H1 (cell line): ENCODE measurements around the gene ZGRF1. TPM values are rescaled to one million over a fixed set of nuclear protein-coding genes. Genes with fewer than 3 reads are reported as not detected.

Experiments
- CTCF ChIA-PET: fragments of 300-600 bp; sonication (Branson Sonifier 250); formaldehyde crosslinking; loops from one replicate; lab custom pipeline; 2021; ENCODE audit not compliant: partially characterized antibody; lab: Charles Lee
- POLR2A ChIA-PET: fragments of 300-600 bp; sonication (Branson Sonifier 250); formaldehyde crosslinking; loops from one replicate; lab custom pipeline; 2021; ENCODE audit warnings: inconsistent platforms; ENCODE audit not compliant: partially characterized antibody; lab: Charles Lee
- DNase-seq, 2 experiments: peaks; one replicate each; pipeline versions ENCODE4 v3.0.0 to v3.0.0-alpha.2; 2010 to 2022; ENCODE audit warnings: low spot score in 2 of 2, low read depth in 1 of 2, mixed read lengths in 1 of 2
- FAIRE-seq: peaks from 2 replicates; lab custom pipeline; 2011; peaks lifted over from hg19 to GRCh38; lab: Jason Lieb, UNC
- H2AFZ ChIP-seq: 2 replicates; pipeline ENCODE4 v1.8.1; 2012; ENCODE audit warnings: low read length, inconsistent platforms
- H2AK5ac ChIP-seq: 2 replicates; pipeline ENCODE4 v1.6.1; 2013; ENCODE audit warnings: low read depth, low read length
- H2BK120ac ChIP-seq: replicated peaks from 2 replicates; pipeline ENCODE3; 2013; ENCODE audit warnings: low read depth, low read length, inconsistent platforms
- H2BK12ac ChIP-seq: 2 replicates; pipeline ENCODE4 v1.6.1; 2013; ENCODE audit warnings: low read depth, low read length
- H2BK15ac ChIP-seq: 2 replicates; pipeline ENCODE4 v1.6.1; 2013; ENCODE audit warnings: low read length
- H2BK20ac ChIP-seq: 2 replicates; pipeline ENCODE4 v1.6.1; 2013; ENCODE audit warnings: low read length
- H2BK5ac ChIP-seq: 2 replicates; pipeline ENCODE4 v1.6.1; 2013; ENCODE audit warnings: low read depth, low read length
- H3K14ac ChIP-seq: 2 replicates; pipeline ENCODE4 v1.6.1; 2013; ENCODE audit warnings: inconsistent platforms; ENCODE audit not compliant: insufficient read length
- H3K18ac ChIP-seq: 2 replicates; pipeline ENCODE4 v1.6.1; 2013; ENCODE audit warnings: low read length; ENCODE audit errors: extremely low read depth
- H3K23ac ChIP-seq: 2 replicates; pipeline ENCODE4 v1.6.1; 2013; ENCODE audit warnings: inconsistent platforms; ENCODE audit not compliant: insufficient read length
- H3K23me2 ChIP-seq: 2 replicates; pipeline ENCODE4 v1.6.1; 2013; ENCODE audit warnings: low read depth, low read length
- H3K27ac ChIP-seq: 2 replicates; pipeline ENCODE4 v1.6.1; 2011; ENCODE audit warnings: low read depth, low read length, inconsistent platforms
- H3K27me3 ChIP-seq, 4 experiments: replicated peaks in 1 of 4; 1 replicate in 1 of 4; 2 replicates in 3 of 4; pipeline versions ENCODE4 v1.6.1 to v1.8.1; 2011 to 2013; ENCODE audit warnings: low read length in 3 of 4, mild to moderate bottlenecking in 3 of 4, inconsistent platforms in 2 of 4, mixed read lengths in 2 of 4, moderate library complexity in 1 of 4; ENCODE audit not compliant: control insufficient read depth in 3 of 4, insufficient read depth in 3 of 4; ENCODE audit errors: extremely low read depth in 1 of 4
- H3K36me3 ChIP-seq, 4 experiments: 2 replicates each; pipeline versions ENCODE4 v1.6.1 to v1.8.1; 2011 to 2013; ENCODE audit warnings: mild to moderate bottlenecking in 4 of 4, low read length in 3 of 4, moderate library complexity in 2 of 4, control low read depth in 1 of 4, inconsistent platforms in 1 of 4; ENCODE audit not compliant: insufficient read depth in 4 of 4, control insufficient read depth in 2 of 4
- H3K4ac ChIP-seq: replicated peaks from 2 replicates; pipeline ENCODE3; 2013; ENCODE audit warnings: low read length, low read depth, mixed read lengths, inconsistent platforms; ENCODE audit not compliant: insufficient read length
- H3K4me1 ChIP-seq, 4 experiments: replicated peaks in 1 of 4; 1 replicate in 1 of 4; 2 replicates in 3 of 4; pipeline versions ENCODE4 v1.6.1 to v1.8.1; 2011 to 2013; ENCODE audit warnings: low read length in 3 of 4, inconsistent platforms in 2 of 4, mixed read lengths in 1 of 4; ENCODE audit not compliant: insufficient read depth in 4 of 4, control insufficient read depth in 3 of 4
- H3K4me2 ChIP-seq, 2 experiments: 2 replicates each; pipeline versions ENCODE4 v1.6.1 to v1.8.1; 2011 to 2013; ENCODE audit warnings: low read depth in 2 of 2, low read length in 2 of 2, control low read depth in 1 of 2, inconsistent platforms in 1 of 2, mild to moderate bottlenecking in 1 of 2; ENCODE audit not compliant: insufficient read depth in 1 of 2
- H3K4me3 ChIP-seq, 4 experiments: fragments of 200-600, 300-600 bp in 1 of 4; sonication (generic), shearing (Covaris generic), sonication (Bioruptor Twin) in 1 of 4; 2 replicates each; pipeline versions ENCODE4 v1.5.1 to v1.8.1; 2011 to 2016; ENCODE audit warnings: low read length in 4 of 4, low read depth in 3 of 4, control low read depth in 2 of 4, inconsistent platforms in 2 of 4, mild to moderate bottlenecking in 2 of 4, mixed read lengths in 1 of 4, moderate library complexity in 1 of 4; ENCODE audit not compliant: insufficient read depth in 2 of 4; ENCODE audit errors: extremely low read depth in 1 of 4
- H3K56ac ChIP-seq: replicated peaks from 2 replicates; pipeline ENCODE3; 2013; ENCODE audit warnings: low read depth, mild to moderate bottlenecking, mixed read lengths, low read length, inconsistent platforms; ENCODE audit not compliant: insufficient read length
- H3K79me1 ChIP-seq: 2 replicates; pipeline ENCODE4 v1.6.1; 2013; ENCODE audit warnings: low read depth, low read length, control low read depth
- H3K79me2 ChIP-seq, 2 experiments: 2 replicates each; pipeline versions ENCODE4 v1.6.1 to v1.8.1; 2012 to 2013; ENCODE audit warnings: low read length in 2 of 2, mild to moderate bottlenecking in 2 of 2, inconsistent platforms in 1 of 2; ENCODE audit not compliant: insufficient read depth in 2 of 2, control insufficient read depth in 1 of 2
- H3K9ac ChIP-seq, 4 experiments: replicated peaks in 1 of 4; 1 replicate in 1 of 4; 2 replicates in 3 of 4; pipeline versions ENCODE4 v1.6.1 to v1.8.1; 2011 to 2013; ENCODE audit warnings: low read depth in 3 of 4, low read length in 3 of 4, control low read depth in 2 of 4, mild to moderate bottlenecking in 2 of 4, moderate library complexity in 2 of 4, inconsistent platforms in 1 of 4; ENCODE audit errors: extremely low read depth in 1 of 4
- H3K9me3 ChIP-seq, 2 experiments: 2 replicates each; pipeline versions ENCODE4 v1.6.1 to v1.8.1; 2012 to 2013; ENCODE audit warnings: mild to moderate bottlenecking in 2 of 2, moderate library complexity in 2 of 2, control low read depth in 1 of 2, inconsistent platforms in 1 of 2, low read depth in 1 of 2, low read length in 1 of 2, mixed read lengths in 1 of 2; ENCODE audit not compliant: insufficient read depth in 2 of 2
- H4K20me1 ChIP-seq, 2 experiments: replicated peaks in 1 of 2; 2 replicates each; pipeline versions ENCODE3 to v1.8.1; 2011 to 2013; ENCODE audit warnings: inconsistent platforms in 2 of 2, low read length in 2 of 2, mild to moderate bottlenecking in 1 of 2; ENCODE audit not compliant: insufficient read depth in 2 of 2, control insufficient read depth in 1 of 2
- H4K5ac ChIP-seq: 2 replicates; pipeline ENCODE4 v1.6.1; 2013; ENCODE audit warnings: low read length, low read depth, mixed read lengths, inconsistent platforms; ENCODE audit not compliant: insufficient read length
- H4K8ac ChIP-seq: 2 replicates; pipeline ENCODE4 v1.8.0; 2013; ENCODE audit warnings: mild to moderate bottlenecking, moderate library complexity, low read length, inconsistent platforms; ENCODE audit not compliant: insufficient read depth; ENCODE audit errors: extremely low read depth
- H4K91ac ChIP-seq: replicated peaks from 2 replicates; pipeline ENCODE3; 2013; ENCODE audit warnings: low read length, mixed read lengths, inconsistent platforms; ENCODE audit not compliant: insufficient read length
- FOSL1 ChIP-seq: IDR thresholded peaks from 2 replicates; pipeline ENCODE4 v1.6.1; 2011; ENCODE audit warnings: mild to moderate bottlenecking, low read depth, low read length, moderate library complexity; ENCODE audit not compliant: insufficient read depth
- SP2 ChIP-seq: IDR thresholded peaks from 2 replicates; pipeline ENCODE4 v1.6.1; 2012; ENCODE audit warnings: mild to moderate bottlenecking, low read length, inconsistent platforms
- WGBS, 2 experiments: shearing (Covaris generic) in 1 of 2; methylation state at CpG; one replicate each; pipeline versions ENCODE4 v1.1.6 to v1.1.7; 2013 to 2015; ENCODE audit warnings: low lambda C conversion rate in 2 of 2, mixed read lengths in 2 of 2, inconsistent platforms in 1 of 2, low coverage in 1 of 2, missing lambda C conversion rate in 1 of 2; ENCODE audit not compliant: insufficient replicate concordance in 2 of 2, insufficient coverage in 1 of 2, insufficient read length in 1 of 2; ENCODE audit errors: extremely low coverage in 1 of 2, missing lambda C conversion rate in 1 of 2; 5-methylcytosine and 5-hydroxymethylcytosine counted together
- polyA plus RNA-seq, 7 experiments: library from polyadenylated mRNA; depleted of rRNA in 3 of 7; stranded (reverse) in 5 of 7; unstranded in 2 of 7; fragments of >200 nt in 5 of 7; fragments of 200-250 nt in 2 of 7; gene quantifications; 1 replicate in 5 of 7; 2 replicates in 1 of 7; 4 replicates in 1 of 7; pipeline versions ENCODE4 v1.2.1 to v1.2.3, GENCODE V29; 2011 to 2013; ENCODE audit warnings: missing spikeins in 2 of 7, mixed read lengths in 2 of 7
- total RNA-seq: library from RNA; stranded (reverse); fragmentation: NEBNext Ultra II Directional; extraction: Animal tissue kit (Norgen Biotek cat#: 25700); gene quantifications from 2 replicates; pipeline ENCODE4 v1.2.1, GENCODE V29; 2021

The ZGRF1 gene
- total and polyA plus RNA-seq, 2 of the 8 experiments (the other 6 are each of a cell fraction or from before 2014, with no cell fraction given), result 12.0 to 44.6 TPM

DNA sequence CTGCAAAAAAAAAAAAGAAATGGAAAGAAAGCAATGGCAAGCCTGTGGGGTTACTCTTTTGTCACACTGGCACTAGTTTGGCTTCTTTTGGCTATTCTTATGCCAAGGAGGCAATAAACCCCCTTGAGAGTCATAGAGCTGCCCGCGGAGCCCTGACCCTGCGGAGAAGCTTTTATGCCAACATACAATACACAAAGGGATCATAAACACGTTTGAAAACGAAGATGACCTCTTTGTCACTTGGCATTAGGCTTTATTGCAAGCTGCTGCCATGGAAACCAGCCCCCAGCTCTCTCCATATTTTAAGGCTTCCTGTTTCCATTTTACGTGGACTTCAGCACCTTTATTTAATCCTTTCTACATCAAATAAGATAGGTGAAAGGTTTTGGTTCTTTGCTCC is 128.4 kb downstream of the ZGRF1 start:
- Histone ChIP-seq H2BK20ac (no peak overlapping the region), H3K14ac (no peak overlapping the region), H3K36me3 (no peaks in the 10 kb centered on the region), H2BK15ac (no peak overlapping the region), H3K9ac (no peak overlapping the region), H2BK5ac (no peak overlapping the region), H3K23me2 (peaks cover 4% of the 10 kb centered on the region; the same call in 1 of the 2 replicates), H4K91ac (no peak overlapping the region), H3K4me1 (peaks cover 12 to 19% (median 13%) of the 10 kb centered on the region in 4 experiments), H3K27ac (no peak overlapping the region), H2AFZ (no peak overlapping the region), H4K8ac (no peak overlapping the region), H3K18ac (no peak overlapping the region), H4K20me1 (peaks cover 3 to 18% of the 10 kb centered on the region in 2 experiments), H3K4ac (no peak overlapping the region), H2BK12ac (no peak overlapping the region), H3K56ac (no peak overlapping the region), H3K79me1 (no peaks in the 10 kb centered on the region), H3K9me3 (no peaks in the 10 kb centered on the region), H4K5ac (no peak overlapping the region), H2AK5ac (no peak overlapping the region), H3K4me3 (no peak overlapping the region), H3K27me3 (peaks cover 54 to 75% (median 66%) of the 10 kb centered on the region in 4 experiments), H3K23ac (no peak overlapping the region), H3K79me2 (no peaks in the 10 kb centered on the region), H3K4me2 (peak overlapping the region in 1 of 2 experiments; percentile 6; a peak in 1 of 4 replicates), H2BK120ac (no peak overlapping the region)
- no peak for FAIRE-seq
- DNase-seq, result no peak
- ChIA-PET CTCF (interaction anchor here (0.6 to 11.5 kb wide), 6 partner anchors 10 to 440 kb away, joined by 3 to 133 read pairs (median 3); no protein-coding TSS in a partner anchor), POLR2A (no interaction called here)
- 9% methylated on average over 6 of the region's 6 CpGs; no CpG with 5 or more reads in 1 of the 2 experiments for WGBS, 2 experiments
- TF ChIP-seq FOSL1 (no peak), SP2 (no peak)
